ENCODE results near the gene ATP13A1. TPM values are rescaled to one million over a fixed set of nuclear protein-coding genes. Genes with fewer than 3 reads are reported as not detected.
A peak's percentile ranks its signal among the peaks of the same experiment; 100 is the strongest.

Gene ATP13A1
- polyA plus RNA-seq, 3 donors = 16.9 to 106 (median 21.9) TPM

GRCh38 chr19:19630062-19630414 lies 33.4 kb downstream of the ATP13A1 start:
- Histone ChIP-seq H3K4me1 (ENCODE audit: control insufficient read depth in 1 of 2, insufficient read depth in 2 of 2, low read length in 2 of 2) (peaks cover 18 to 30% of the 10 kb centered on the region in 2 donors), H3K79me2 (ENCODE audit: insufficient read depth, low read length) (peaks cover 12% of the 10 kb centered on the region), H2AFZ (ENCODE audit: insufficient read depth, low read depth, low read length, poor library complexity, severe bottlenecking) (no peak overlapping the region), H3K27ac (ENCODE audit: low read depth in 1 of 2, low read length in 2 of 2) (no peak overlapping the region), H3K9ac (ENCODE audit: insufficient read depth, low read length, poor library complexity, severe bottlenecking) (no peak overlapping the region), H3K27me3 (ENCODE audit: control insufficient read depth in 2 of 2, insufficient read depth in 2 of 2, low read length in 2 of 2) (no peaks in the 10 kb centered on the region), H3K4me2 (replicated peaks; ENCODE audit: extremely low read depth, low read length, poor library complexity, severe bottlenecking) (no peak overlapping the region), H3K9me3 (replicated peaks in 1 of 2; ENCODE audit: control insufficient read depth in 1 of 2, insufficient read depth in 1 of 2, low read length in 2 of 2) (no peaks in the 10 kb centered on the region), H3K36me3 (replicated peaks in 1 of 2; ENCODE audit: control insufficient read depth in 1 of 2, insufficient read depth in 2 of 2, low read length in 2 of 2) (peaks cover 51 to 57% of the 10 kb centered on the region in 2 donors), H3K4me3 (replicated peaks in 1 of 3; ENCODE audit: low read depth in 2 of 3, low read length in 3 of 3) (no peak overlapping the region), H4K20me1 (ENCODE audit: insufficient read depth, low read length) (peaks cover 72% of the 10 kb centered on the region)
- H3K27me3 Mint-ChIP-seq (ENCODE audit: low read depth in 3 of 3) = peaks cover 5 to 14% (median 14%) of the 10 kb centered on the region in 3 donors
- TF ChIP-seq, protein P1, sequence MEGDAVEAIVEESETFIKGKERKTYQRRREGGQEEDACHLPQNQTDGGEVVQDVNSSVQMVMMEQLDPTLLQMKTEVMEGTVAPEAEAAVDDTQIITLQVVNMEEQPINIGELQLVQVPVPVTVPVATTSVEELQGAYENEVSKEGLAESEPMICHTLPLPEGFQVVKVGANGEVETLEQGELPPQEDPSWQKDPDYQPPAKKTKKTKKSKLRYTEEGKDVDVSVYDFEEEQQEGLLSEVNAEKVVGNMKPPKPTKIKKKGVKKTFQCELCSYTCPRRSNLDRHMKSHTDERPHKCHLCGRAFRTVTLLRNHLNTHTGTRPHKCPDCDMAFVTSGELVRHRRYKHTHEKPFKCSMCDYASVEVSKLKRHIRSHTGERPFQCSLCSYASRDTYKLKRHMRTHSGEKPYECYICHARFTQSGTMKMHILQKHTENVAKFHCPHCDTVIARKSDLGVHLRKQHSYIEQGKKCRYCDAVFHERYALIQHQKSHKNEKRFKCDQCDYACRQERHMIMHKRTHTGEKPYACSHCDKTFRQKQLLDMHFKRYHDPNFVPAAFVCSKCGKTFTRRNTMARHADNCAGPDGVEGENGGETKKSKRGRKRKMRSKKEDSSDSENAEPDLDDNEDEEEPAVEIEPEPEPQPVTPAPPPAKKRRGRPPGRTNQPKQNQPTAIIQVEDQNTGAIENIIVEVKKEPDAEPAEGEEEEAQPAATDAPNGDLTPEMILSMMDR (IDR thresholded peaks at IDR 0.05) = no peak
- peak in 1 of 3 donors; percentile 2 for DNase-seq
- peaks cover 54 to 59% of the 10 kb centered on the region in 2 donors for H3K36me3 Mint-ChIP-seq
- WGBS (ENCODE audit: insufficient coverage) = 93% methylated on average over 10 of the region's 11 CpGs
- no peak overlapping the region for H3K4me3 Mint-ChIP-seq
- no peak overlapping the region for H3K27ac Mint-ChIP-seq
- peaks cover 0 to 3% (median 2%) of the 10 kb centered on the region in 7 donors for H3K9me3 Mint-ChIP-seq
- H3K4me1 Mint-ChIP-seq = peaks cover 19% of the 10 kb centered on the region
- intact Hi-C loops (cut with micrococcal nuclease) = no loop called here

DNA sequence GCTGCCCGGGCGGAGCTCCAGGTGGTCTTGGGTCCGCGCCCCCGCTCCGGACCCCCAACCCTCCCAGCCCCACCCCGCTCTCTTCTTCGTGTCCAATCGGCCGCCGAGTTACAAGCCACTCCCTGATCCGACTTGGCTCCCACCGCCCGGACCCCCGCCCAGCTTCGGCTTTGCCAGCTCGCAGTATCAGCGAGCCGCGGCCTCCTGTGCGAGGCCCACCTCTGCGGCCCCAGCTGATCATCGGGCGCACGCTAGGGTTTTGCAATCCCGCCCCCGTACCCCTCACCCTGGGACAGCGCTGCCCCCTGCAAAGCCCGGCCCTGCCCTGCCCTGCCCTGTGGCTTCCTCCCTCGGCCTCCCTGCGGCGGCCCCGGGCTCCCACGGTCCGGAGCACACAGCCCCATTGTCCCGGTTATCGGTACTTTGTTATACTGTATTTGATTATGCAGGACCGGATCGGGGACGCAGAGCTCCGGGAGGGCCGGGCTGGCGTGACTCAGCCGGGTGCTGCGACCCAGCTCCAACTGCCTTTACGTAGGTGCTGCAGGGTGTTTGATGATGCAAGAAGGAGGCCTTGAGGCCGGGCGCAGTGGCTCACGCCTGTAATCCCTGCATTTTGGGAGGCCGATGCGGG lies 34.9 kb downstream of the ATP13A1 start:
- TF ChIP-seq, protein P1 (IDR thresholded peaks at IDR 0.05) = no peak
- WGBS (ENCODE audit: insufficient coverage) = 2% methylated on average over 35 of the region's 51 CpGs
- peak overlapping the region in 5 of 7 donors; percentile 28 to 79 (median 35) for H3K27ac Mint-ChIP-seq
- peaks cover 0 to 3% (median 2%) of the 10 kb centered on the region in 7 donors for H3K9me3 Mint-ChIP-seq
- Histone ChIP-seq H3K79me2 (ENCODE audit: insufficient read depth, low read length) (no peaks in the 10 kb centered on the region), H3K9me3 (replicated peaks in 1 of 2; ENCODE audit: control insufficient read depth in 1 of 2, insufficient read depth in 1 of 2, low read length in 2 of 2) (no peaks in the 10 kb centered on the region), H2AFZ (ENCODE audit: insufficient read depth, low read depth, low read length, poor library complexity, severe bottlenecking) (no peak overlapping the region), H3K9ac (ENCODE audit: insufficient read depth, low read length, poor library complexity, severe bottlenecking) (peak overlapping the region; percentile 54), H3K27me3 (ENCODE audit: control insufficient read depth in 2 of 2, insufficient read depth in 2 of 2, low read length in 2 of 2) (no peaks in the 10 kb centered on the region), H3K4me3 (replicated peaks in 1 of 3; ENCODE audit: low read depth in 2 of 3, low read length in 3 of 3) (peak overlapping the region; percentile 7 to 64 (median 17)), H3K36me3 (replicated peaks in 1 of 2; ENCODE audit: control insufficient read depth in 1 of 2, insufficient read depth in 2 of 2, low read length in 2 of 2) (peaks cover 45 to 52% of the 10 kb centered on the region in 2 donors), H3K27ac (ENCODE audit: low read depth in 1 of 2, low read length in 2 of 2) (no peak overlapping the region), H4K20me1 (ENCODE audit: insufficient read depth, low read length) (peaks cover 58% of the 10 kb centered on the region), H3K4me1 (ENCODE audit: control insufficient read depth in 1 of 2, insufficient read depth in 2 of 2, low read length in 2 of 2) (peaks cover 18 to 30% of the 10 kb centered on the region in 2 donors), H3K4me2 (replicated peaks; ENCODE audit: extremely low read depth, low read length, poor library complexity, severe bottlenecking) (peak overlapping the region; percentile 82)
- intact Hi-C loops (cut with micrococcal nuclease) = no loop called here
- peaks cover 4 to 14% (median 12%) of the 10 kb centered on the region in 3 donors for H3K27me3 Mint-ChIP-seq (ENCODE audit: low read depth in 3 of 3)
- H3K4me3 Mint-ChIP-seq = peak overlapping the region; percentile 75 to 80
- peaks cover 19% of the 10 kb centered on the region for H3K4me1 Mint-ChIP-seq
- peak; percentile 69 to 84 (median 74) for DNase-seq
- H3K36me3 Mint-ChIP-seq = peaks cover 50 to 58% of the 10 kb centered on the region in 2 donors

Measured in CD14-positive monocyte (primary cell).